Skeletal muscle satellite cell (primary cell): Measurements from ENCODE around the gene GALR1.
"Not testable (repeated sequence)": the region's sequence is repeated elsewhere in the genome, so short reads cannot be mapped to it uniquely, and the experiment has no call there.

Experiments used
- H3K27me3 ChIP-seq: 2 replicates; pipeline ENCODE4 v1.7.0; 2013; ENCODE audit warnings: low read length; ENCODE audit not compliant: control insufficient read depth, insufficient read depth
- H3K36me3 ChIP-seq: 2 replicates; pipeline ENCODE4 v1.7.0; 2013; ENCODE audit warnings: mild to moderate bottlenecking, control low read depth, low read length; ENCODE audit not compliant: insufficient read depth
- H3K4me1 ChIP-seq: 2 replicates; pipeline ENCODE4 v1.7.0; 2013; ENCODE audit warnings: low read length; ENCODE audit not compliant: control insufficient read depth, insufficient read depth
- H3K4me2 ChIP-seq: 2 replicates; pipeline ENCODE4 v1.7.0; 2013; ENCODE audit warnings: mild to moderate bottlenecking, low read length
- H3K4me3 ChIP-seq: 2 replicates; pipeline ENCODE4 v1.7.0; 2013; ENCODE audit warnings: low read length
- H3K9ac ChIP-seq: 2 replicates; pipeline ENCODE4 v1.7.0; 2013; ENCODE audit warnings: mild to moderate bottlenecking, low read depth, low read length, moderate library complexity
- H3K9me3 ChIP-seq: replicated peaks from 2 replicates; pipeline ENCODE4 v1.7.0; 2013; ENCODE audit warnings: mild to moderate bottlenecking, control low read depth, low read length

Gene GALR1

DNA sequence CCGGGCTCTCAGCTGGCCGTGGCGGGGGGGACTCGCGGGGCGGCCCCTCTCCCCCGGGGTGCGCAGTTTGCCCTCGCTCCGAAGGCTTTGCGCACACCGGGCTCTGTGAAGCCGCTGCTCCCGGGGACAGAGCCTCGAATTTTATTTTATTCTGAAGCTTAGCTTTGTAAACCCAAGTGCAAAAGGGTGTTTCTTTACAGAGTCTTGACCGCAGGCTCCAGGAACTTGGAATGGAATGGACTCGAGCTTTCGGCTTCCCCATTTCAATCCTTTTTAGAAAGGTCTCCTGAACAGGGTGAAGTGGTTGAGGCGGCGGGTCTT lies 2.0 kb downstream of the GALR1 start:
- Histone ChIP-seq H3K9ac (no peak overlapping the region), H3K9me3 (no peaks in the 10 kb centered on the region), H3K4me2 (no peak overlapping the region), H3K4me1 (no peaks in the 10 kb centered on the region), H3K36me3 (no peaks in the 10 kb centered on the region), H3K27me3 (peaks cover 36% of the 10 kb centered on the region), H3K4me3 (no peak overlapping the region)

DNA sequence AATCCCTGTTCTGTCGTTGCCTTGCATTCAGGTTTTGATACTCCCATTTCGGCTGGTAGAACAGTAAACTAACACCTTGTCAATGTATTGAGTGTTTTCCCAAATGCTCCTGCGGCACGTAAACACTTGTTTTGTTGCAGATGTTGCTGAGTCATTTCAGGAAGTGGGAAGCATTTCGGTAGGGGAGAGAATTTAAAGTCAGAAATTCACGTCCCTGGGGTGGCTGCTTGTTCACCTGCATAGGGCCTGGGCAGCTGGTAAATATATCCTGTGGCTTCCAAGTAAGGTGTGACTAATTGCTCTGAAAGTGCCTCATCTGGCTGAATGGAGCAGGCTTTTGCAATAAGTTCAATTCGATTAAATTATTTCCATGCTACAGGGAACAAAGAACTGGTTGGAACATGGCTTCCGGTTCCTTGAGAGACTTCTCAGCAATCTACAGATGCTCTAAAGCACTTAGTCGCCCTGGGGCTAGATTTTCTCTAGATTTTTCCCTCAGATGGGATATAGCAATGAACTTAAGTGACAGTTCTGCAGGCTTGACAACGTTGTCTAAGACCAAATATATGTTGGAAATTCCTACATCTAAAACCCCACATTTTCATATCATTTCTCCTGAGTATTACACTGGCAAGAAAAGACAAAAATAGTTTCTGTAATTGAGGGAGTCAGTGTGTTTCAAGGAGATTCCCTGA lies 5.2 kb downstream of the GALR1 start:
- Histone ChIP-seq H3K4me3 (no peak overlapping the region), H3K4me1 (no peaks in the 10 kb centered on the region), H3K27me3 (peaks cover 20% of the 10 kb centered on the region), H3K4me2 (no peak overlapping the region), H3K36me3 (no peaks in the 10 kb centered on the region), H3K9me3 (no peaks in the 10 kb centered on the region), H3K9ac (no peak overlapping the region)

GRCh38 chr18:77255426-77256105 lies 5.9 kb downstream of the GALR1 start:
- Histone ChIP-seq H3K4me1 (no peaks in the 10 kb centered on the region), H3K4me3 (no peak overlapping the region), H3K9me3 (no peaks in the 10 kb centered on the region), H3K27me3 (peaks cover 15% of the 10 kb centered on the region), H3K9ac (no peak overlapping the region), H3K4me2 (no peak overlapping the region), H3K36me3 (no peaks in the 10 kb centered on the region)

GRCh38 chr18:77262643-77263465 lies 13.2 kb downstream of the GALR1 start:
- no peaks in the 10 kb centered on the region for H3K27me3 ChIP-seq
- no peaks in the 10 kb centered on the region for H3K4me1 ChIP-seq
- no peak overlapping the region for H3K4me3 ChIP-seq
- H3K9me3 ChIP-seq: no peaks in the 10 kb centered on the region
- no peaks in the 10 kb centered on the region for H3K36me3 ChIP-seq
- H3K9ac ChIP-seq: no peak overlapping the region
- no peak overlapping the region for H3K4me2 ChIP-seq

DNA sequence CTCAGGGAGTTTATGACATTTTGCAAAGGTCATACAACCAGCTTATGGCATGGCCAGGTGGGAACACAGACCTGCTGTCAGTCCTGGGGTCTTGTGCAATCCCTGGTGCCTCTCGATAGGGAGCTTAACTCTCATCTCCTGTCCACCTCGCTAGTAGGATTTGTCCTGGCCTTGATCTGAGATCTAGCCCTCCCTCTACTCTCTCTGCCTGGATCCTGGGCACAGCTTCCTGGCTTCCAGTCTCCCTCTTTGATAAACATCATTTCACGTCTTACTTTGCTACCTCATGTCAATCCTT lies 13.8 kb downstream of the GALR1 start:
- no peaks in the 10 kb centered on the region for H3K9me3 ChIP-seq

DNA sequence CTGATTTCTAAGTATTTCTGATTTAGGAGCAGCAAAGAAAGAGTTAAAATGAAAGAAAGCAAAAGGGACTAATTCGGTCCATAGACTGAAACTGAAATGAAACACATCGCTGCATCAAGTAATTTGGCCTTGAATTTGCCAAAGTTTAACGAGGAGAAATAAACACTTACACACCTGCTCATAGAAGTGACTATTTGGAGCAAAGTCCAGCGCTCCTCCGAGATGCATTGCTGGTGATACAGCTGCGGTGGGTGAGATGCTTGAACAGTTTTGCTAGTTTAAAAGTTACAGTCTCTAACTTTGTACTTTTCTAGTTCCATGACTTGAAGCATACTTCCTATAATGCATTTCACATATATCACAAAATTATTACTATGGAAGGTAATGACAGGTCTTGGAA lies 18.3 kb downstream of the GALR1 start:
- no peak overlapping the region for H3K9ac ChIP-seq
- no peaks in the 10 kb centered on the region for H3K9me3 ChIP-seq
- no peaks in the 10 kb centered on the region for H3K4me1 ChIP-seq
- H3K27me3 ChIP-seq: no peaks in the 10 kb centered on the region
- H3K36me3 ChIP-seq: no peaks in the 10 kb centered on the region
- no peak overlapping the region for H3K4me3 ChIP-seq
- no peak overlapping the region for H3K4me2 ChIP-seq

More for the DNA sequence above, 13.8 kb downstream of the GALR1 start:
- Histone ChIP-seq H3K4me3 (no peak overlapping the region), H3K4me2 (no peak overlapping the region), H3K4me1 (no peaks in the 10 kb centered on the region), H3K27me3 (no peaks in the 10 kb centered on the region), H3K36me3 (no peaks in the 10 kb centered on the region), H3K9ac (no peak overlapping the region)

DNA sequence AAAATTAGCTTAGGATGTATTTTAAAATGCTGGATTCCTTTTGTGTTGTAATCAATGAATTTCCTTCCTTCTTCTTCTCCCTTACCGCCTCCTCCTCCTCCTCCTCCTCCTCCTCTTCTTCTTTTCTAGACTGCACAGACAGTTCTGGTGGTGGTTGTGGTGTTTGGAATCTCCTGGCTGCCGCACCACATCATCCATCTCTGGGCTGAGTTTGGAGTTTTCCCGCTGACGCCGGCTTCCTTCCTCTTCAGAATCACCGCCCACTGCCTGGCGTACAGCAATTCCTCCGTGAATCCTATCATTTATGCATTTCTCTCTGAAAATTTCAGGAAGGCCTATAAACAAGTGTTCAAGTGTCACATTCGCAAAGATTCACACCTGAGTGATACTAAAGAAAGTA lies 18.8 kb downstream of the GALR1 start:
- H3K27me3 ChIP-seq: no peaks in the 10 kb centered on the region
- H3K4me3 ChIP-seq: no peak overlapping the region
- no peak overlapping the region for H3K4me2 ChIP-seq
- H3K9ac ChIP-seq: no peak overlapping the region
- no peaks in the 10 kb centered on the region for H3K36me3 ChIP-seq
- no peaks in the 10 kb centered on the region for H3K9me3 ChIP-seq
- no peaks in the 10 kb centered on the region for H3K4me1 ChIP-seq

GRCh38 chr18:77271576-77272481 lies 22.2 kb downstream of the GALR1 start:
- no peaks in the 10 kb centered on the region for H3K27me3 ChIP-seq
- H3K4me3 ChIP-seq: no peak overlapping the region
- no peak overlapping the region for H3K9ac ChIP-seq

DNA sequence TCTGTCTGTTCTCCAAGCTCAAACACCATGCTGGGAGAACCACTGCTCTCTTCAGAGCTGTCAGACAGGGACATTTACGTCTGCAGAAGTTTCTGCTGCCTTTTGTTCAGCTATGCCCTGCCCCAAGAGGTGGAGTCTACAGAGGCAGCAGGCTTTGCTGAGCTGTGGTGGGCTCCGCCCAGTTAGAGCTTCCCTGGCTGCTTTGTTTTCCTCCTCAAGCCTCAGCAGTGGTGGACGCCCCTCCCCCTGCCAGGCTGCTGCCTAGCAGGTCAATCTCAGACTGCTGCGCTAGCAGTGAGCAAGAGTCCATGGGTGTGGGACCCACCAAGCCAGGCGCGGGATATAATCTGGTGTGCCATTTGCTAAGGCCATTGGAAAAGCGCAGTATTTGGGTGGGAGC lies 41.2 kb downstream of the GALR1 start:
- H3K4me2 ChIP-seq, H3K36me3 ChIP-seq, H3K4me3 ChIP-seq, H3K4me1 ChIP-seq, H3K9me3 ChIP-seq, H3K27me3 ChIP-seq, H3K9ac ChIP-seq: not testable (repeated sequence)

More at GRCh38 chr18:77271576-77272481, 22.2 kb downstream of the GALR1 start:
- Histone ChIP-seq H3K4me2 (no peak overlapping the region), H3K9me3 (no peaks in the 10 kb centered on the region), H3K4me1 (no peaks in the 10 kb centered on the region), H3K36me3 (no peaks in the 10 kb centered on the region)

DNA sequence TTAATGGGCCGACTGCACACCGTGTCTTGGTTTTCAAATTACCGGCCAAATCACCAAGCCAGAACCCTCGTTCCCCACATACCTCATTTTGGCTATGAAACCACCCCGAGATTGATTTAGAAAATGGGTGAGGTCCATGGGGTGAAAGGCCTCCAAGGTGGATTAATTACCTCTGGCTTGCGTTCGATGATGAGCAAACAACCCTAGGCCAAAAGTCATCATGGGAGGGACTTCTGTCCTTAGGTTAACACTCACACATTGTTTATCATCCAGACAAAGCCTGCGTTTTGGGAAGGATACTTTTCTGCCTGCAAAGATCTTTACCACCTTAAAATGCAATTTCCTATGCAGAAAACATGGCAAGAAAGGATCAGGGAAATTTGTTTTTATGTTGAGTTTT lies 48.5 kb downstream of the GALR1 start:
- no peak overlapping the region for H3K4me2 ChIP-seq
- H3K9me3 ChIP-seq: no peaks in the 10 kb centered on the region
- H3K4me3 ChIP-seq: no peak overlapping the region
- H3K36me3 ChIP-seq: no peaks in the 10 kb centered on the region
- H3K9ac ChIP-seq: no peak overlapping the region
- no peaks in the 10 kb centered on the region for H3K27me3 ChIP-seq
- no peaks in the 10 kb centered on the region for H3K4me1 ChIP-seq

GRCh38 chr18:77299706-77300105 lies 50.1 kb downstream of the GALR1 start:
- H3K4me1 ChIP-seq: no peaks in the 10 kb centered on the region
- no peaks in the 10 kb centered on the region for H3K27me3 ChIP-seq
- H3K4me2 ChIP-seq: no peak overlapping the region
- H3K9ac ChIP-seq: no peak overlapping the region
- H3K36me3 ChIP-seq: no peaks in the 10 kb centered on the region
- no peaks in the 10 kb centered on the region for H3K9me3 ChIP-seq
- no peak overlapping the region for H3K4me3 ChIP-seq
